GM04504 (cell line): ENCODE measurements around the gene MCM3AP.
"Not testable (repeated sequence)": the region's sequence is repeated elsewhere in the genome, so short reads cannot be mapped to it uniquely, and the experiment has no call there.

ENCODE experiments used
- DNase-seq: peaks from one replicate; pipeline ENCODE4 v3.0.0-alpha.2; 2012; ENCODE audit warnings: low read depth

The MCM3AP gene

DNA sequence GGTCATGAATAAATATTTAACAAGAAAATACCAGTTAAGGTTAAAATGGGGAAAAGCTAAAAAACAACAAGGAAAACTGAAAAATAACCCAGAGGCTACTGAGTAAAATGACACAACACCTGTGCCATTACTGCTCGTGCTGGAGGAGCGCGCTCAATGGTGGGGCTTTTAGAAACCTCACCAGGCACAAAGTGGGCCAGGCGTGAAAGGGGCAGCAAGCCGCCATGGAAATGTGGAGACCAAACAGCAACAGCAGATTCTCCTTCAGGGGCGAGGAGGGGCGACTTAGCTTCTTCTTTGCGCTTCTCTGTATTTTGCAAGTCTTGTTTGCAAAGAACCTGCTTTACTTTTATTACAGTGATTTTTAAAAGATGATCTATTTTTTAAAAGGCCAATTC is 82.2 kb downstream of the MCM3AP start:
- DNase-seq = no peak

GRCh38 chr21:46202592-46203202 is 82.7 kb downstream of the MCM3AP start:
- DNase-seq = no peak

DNA sequence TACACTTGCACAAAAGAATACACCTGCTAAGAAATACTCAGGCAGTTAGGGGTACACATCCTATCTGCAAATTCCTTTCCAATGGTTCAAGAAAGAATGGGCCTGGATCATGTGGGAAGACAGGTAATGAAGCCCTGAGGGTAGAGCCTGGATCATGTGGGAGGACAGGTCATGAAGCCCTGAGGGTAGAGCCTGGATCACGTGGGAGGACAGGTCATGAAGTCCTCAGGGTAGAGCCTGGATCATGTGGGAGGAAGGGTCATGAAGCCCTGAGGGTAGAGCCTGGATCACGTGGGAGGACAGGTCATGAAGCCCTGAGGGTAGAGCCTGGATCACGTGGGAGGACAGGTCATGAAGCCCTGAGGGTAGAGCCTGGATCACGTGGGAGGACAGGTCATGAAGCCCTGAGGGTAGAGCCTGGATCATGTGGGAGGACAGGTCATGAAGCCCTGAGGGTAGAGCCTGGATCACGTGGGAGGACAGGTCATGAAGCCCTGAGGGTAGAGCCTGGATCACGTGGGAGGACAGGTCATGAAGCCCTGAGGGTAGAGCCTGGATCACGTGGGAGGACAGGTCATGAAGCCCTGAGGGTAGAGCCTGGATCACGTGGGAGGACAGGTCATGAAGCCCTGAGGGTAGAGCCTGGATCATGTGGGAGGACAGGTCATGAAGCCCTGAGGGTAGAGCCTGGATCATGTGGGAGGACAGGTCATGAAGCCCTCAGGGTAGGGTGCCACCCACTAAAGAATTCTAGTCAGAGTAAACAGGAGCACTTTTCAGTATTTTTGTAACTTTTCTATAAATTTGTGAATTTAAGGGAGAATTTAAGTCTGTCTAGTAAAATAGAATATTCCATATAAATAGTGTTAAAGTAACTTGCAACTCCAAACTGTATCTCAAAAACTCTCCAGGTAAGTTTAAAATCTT is 84.3 kb downstream of the MCM3AP start:
- not testable (repeated sequence) for DNase-seq

GRCh38 chr21:46199436-46200373 is 85.7 kb downstream of the MCM3AP start:
- no peak for DNase-seq

- DNase-seq = no peak
Observed at GRCh38 chr21:46196733-46197132, 88.7 kb downstream of the MCM3AP start.

DNA sequence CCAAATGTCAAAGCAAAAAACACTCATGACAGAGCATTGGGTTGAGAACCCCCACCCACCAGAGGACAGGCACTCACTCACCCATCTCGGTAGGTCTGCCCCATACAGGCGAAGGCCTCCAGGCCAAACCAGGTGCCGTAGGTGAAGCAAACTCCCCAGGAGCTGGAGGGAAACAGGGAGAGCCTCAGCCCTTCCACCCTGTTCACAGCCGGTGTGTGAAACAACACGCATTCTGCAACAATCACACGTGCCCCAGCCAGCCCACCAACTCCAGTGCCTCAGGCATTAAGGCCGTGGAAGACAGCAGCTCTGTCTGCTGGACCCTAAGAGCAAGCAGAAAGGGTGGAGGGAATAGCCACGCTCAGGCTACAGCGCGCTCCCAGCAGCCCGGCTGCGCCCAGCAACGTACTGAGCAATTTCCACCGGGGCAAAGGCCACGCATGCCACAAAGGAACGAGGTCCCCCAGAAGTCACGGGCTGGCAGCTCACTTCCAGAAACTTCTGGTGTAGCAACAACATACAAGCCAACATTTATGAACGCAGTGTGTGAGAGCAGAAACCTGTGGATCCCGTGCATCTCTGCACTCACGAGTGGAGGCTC is 89.7 kb downstream of the MCM3AP start:
- no peak for DNase-seq

DNA sequence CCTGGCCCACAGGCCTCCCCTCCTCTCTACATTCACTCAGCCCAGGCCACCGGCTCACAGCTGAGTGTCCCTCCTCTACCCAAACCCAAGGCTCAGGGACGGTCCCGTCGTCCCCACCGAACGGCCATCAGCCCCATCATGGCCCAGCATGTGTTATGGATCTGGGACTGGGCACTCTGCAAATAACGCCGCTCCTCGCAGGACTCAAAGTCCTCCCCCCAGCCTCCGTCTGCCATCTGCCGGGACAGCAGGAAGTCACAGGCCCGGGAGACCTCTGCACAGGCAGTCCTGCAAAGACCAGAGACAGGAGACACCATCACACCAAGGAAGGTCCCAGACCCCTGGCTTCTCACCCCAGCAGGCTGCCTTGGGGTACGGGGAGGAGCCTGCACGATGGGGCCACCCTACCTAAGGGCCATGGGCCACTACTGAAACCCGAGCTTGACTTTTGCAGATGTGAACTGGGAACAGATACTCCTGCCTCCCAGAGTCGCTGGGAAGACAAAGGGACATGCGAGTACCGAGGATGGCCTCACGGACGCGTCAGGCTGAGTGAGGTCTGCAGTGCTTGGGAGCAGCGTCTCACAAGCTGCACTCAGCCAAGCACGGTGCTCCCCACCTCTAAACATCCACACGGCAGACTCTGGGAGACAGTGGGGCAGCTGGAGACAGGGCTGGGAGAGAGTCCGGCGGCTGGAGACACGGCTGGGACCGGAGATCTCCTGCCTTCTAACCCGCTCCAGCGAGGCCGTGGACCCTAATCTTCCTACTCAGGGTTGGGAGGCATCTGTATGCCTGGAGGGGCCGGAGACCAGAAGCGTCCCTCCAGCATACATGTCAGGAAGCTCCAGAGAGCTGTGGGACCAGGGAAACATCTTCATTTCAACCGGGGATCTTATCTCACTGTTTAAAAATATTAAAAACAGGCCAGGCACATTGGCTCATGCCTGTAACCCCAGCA is 90.8 kb downstream of the MCM3AP start:
- no peak for DNase-seq

- no peak for DNase-seq
Observed at GRCh38 chr21:46193829-46194373, 91.5 kb downstream of the MCM3AP start.

- no peak for DNase-seq
Observed at GRCh38 chr21:46191686-46192575, 93.5 kb downstream of the MCM3AP start.

- DNase-seq = peak; percentile 65
Observed at GRCh38 chr21:46191257-46191685, 94.1 kb downstream of the MCM3AP start.

DNA sequence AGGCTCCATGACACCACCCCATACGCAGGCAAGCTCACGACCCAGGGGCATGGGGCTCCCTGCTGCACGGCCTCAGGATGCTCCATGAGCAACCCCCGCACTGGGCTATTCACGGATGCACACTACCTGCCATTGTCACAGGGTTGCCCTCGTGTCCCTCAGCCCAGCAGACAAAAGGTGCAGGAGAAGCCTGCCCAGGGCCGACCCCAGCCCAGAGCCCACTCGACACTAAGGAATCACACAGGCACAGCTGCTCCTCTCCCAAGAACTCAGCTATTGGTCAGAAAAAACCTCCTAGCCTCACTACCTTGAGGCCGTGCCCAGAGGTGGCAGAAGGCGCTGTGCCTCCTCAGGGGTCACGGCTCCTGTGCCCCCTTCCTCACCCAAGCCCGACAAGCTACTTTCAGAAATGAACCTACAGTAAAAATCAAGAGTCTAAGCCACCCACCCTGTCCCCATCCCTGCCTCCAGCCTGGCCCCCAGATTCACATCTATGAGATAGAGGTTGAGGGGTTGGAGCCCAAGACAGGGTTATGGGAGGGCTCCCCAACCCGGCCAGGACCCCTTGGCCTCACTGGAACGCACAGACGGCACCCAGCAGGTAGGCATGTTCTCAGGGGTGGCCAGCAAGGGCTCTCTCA is 94.8 kb downstream of the MCM3AP start:
- DNase-seq = no peak

GRCh38 chr21:46189959-46190490 is 95.4 kb downstream of the MCM3AP start:
- no peak for DNase-seq

DNA sequence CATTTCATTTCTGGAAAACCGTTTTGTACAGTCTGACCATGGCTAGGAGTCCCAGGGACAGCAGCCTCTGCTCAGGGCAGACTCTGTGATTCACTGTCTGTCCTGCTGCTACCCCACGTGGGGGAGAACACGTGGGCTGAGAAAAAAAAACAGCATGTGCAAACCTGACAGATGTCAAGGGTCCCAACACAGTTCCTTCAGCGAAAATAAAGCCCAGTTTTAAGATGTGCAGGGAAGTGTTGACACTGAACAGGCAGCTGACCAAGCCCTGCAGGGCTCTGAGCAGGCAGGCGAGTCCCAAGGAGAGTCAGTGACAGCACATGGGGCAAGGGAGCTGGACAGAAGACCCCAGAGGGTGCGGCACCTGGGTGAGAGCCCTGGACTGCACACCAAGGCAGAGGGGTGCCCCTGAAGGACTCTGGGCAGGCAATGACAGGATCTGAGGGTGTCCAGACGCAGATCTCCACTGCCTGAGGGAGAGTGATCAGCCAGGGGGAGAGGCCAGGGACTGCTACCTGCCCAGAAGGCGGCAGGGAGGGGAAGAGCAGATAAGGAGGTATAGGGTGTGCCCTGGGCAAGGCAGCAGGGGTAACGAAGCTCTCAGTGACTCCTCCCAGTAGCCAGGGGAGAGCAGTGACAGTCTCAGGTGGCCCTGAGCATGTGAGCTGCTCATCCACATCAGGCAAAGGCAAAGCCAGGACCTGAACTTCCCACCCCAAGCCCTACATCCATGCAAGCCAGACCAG is 96.0 kb downstream of the MCM3AP start:
- peak; percentile 19 for DNase-seq

GRCh38 chr21:46188226-46189212 is 96.9 kb downstream of the MCM3AP start:
- peak; percentile 43 for DNase-seq

DNA sequence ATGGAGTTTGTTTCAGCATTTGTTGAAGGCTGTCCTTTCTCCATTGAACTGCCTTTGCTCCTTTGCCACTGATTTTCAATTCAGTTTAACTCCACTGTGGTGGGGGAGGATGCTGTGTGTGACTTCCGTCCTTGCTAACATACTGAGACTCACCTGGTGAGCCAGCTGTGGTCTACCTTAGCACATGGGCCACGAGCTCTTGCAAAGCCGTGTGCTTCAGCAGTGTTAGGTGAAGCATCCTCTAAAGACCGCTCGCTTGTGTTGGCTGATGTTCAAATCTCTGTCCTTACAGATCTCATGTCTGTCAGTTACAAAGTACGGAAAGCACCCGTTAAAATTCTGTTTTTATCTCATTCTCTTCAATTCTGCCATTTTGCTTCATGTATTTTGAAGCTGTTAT is 97.6 kb downstream of the MCM3AP start:
- DNase-seq = no peak

DNA sequence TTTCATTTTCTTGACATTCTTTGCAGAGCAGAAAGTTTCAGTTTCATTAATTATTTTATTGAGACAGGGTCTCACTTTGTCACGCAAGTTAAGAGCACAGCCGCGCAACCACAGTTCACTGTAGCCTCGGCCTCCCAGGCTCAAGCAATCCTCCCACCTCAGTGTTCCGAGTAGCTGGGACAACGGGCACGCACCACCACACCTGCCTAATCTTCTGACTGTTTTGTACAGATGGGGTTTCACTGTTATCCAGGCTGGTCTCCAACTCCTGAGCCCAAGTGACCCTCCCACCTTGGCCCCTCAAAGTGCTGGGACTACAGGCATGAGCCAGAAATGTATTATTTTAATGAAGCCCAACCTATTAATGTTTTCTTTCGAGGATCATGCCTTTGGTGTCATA is 98.2 kb downstream of the MCM3AP start:
- no peak for DNase-seq

- DNase-seq = no peak
Observed at GRCh38 chr21:46185716-46186115, 99.7 kb downstream of the MCM3AP start.
